Keratinocyte (primary cell): Measurements from ENCODE around the gene MAP2K5. TPM values are rescaled to one million over a fixed set of nuclear protein-coding genes. Genes with fewer than 3 reads are reported as not detected.
"Not testable (repeated sequence)": the region's sequence is repeated elsewhere in the genome, so short reads cannot be mapped to it uniquely, and the experiment has no call there.

ENCODE experiments used
- DNase-seq: peaks from one replicate; pipeline ENCODE4 v3.0.0-alpha.2; 2011; ENCODE audit warnings: low read depth, missing footprints, low spot score
- FAIRE-seq: peaks from 2 replicates; lab custom pipeline; 2011; peaks lifted over from hg19 to GRCh38; lab: Jason Lieb, UNC
- H2AFZ ChIP-seq: 2 replicates; pipeline ENCODE4 v1.6.0; 2012; ENCODE audit warnings: low read length, control low read depth, inconsistent platforms; ENCODE audit not compliant: control insufficient read depth
- H3K27ac ChIP-seq: 2 replicates; pipeline ENCODE4 v1.5.1; 2011; ENCODE audit warnings: low read length; ENCODE audit not compliant: control insufficient read depth, insufficient read depth
- H3K27me3 ChIP-seq: 3 replicates; pipeline ENCODE4 v1.6.0; 2011; ENCODE audit warnings: low read length; ENCODE audit not compliant: control insufficient read depth, insufficient read depth; ENCODE audit errors: extremely low read depth
- H3K36me3 ChIP-seq, 2 experiments: 2 replicates in 1 of 2; 3 replicates in 1 of 2; pipeline ENCODE4 v1.5.1; 2011; ENCODE audit warnings: low read length in 2 of 2, mild to moderate bottlenecking in 1 of 2; ENCODE audit not compliant: control insufficient read depth in 2 of 2, insufficient read depth in 2 of 2; ENCODE audit errors: extremely low read depth in 1 of 2
- H3K4me1 ChIP-seq: 3 replicates; pipeline ENCODE4 v1.5.1; 2011; ENCODE audit warnings: low read length; ENCODE audit not compliant: control insufficient read depth, insufficient read depth; ENCODE audit errors: extremely low read depth
- H3K4me2 ChIP-seq: 3 replicates; pipeline ENCODE4 v1.6.0; 2011; ENCODE audit warnings: low read depth, low read length; ENCODE audit not compliant: control insufficient read depth, insufficient read depth; ENCODE audit errors: extremely low read depth
- H3K4me3 ChIP-seq, 3 experiments: fragments of 200-600 bp in 1 of 3; sonication (generic) in 1 of 3; 2 replicates in 2 of 3; 3 replicates in 1 of 3; pipeline ENCODE4 v1.5.1; 2011 to 2016; ENCODE audit warnings: low read length in 3 of 3, mild to moderate bottlenecking in 3 of 3, control low read depth in 2 of 3, inconsistent platforms in 1 of 3, low read depth in 1 of 3, mixed read lengths in 1 of 3, mixed run types in 1 of 3, moderate library complexity in 1 of 3; ENCODE audit not compliant: control insufficient read depth in 2 of 3, insufficient read depth in 2 of 3; ENCODE audit errors: extremely low read depth in 1 of 3
- H3K79me2 ChIP-seq: 2 replicates; pipeline ENCODE4 v1.6.0; 2012; ENCODE audit warnings: low read length; ENCODE audit not compliant: control insufficient read depth, insufficient read depth
- H3K9ac ChIP-seq: 3 replicates; pipeline ENCODE4 v1.6.0; 2011; ENCODE audit warnings: low read length; ENCODE audit not compliant: control insufficient read depth, insufficient read depth; ENCODE audit errors: extremely low read depth
- H3K9me1 ChIP-seq: 3 replicates; pipeline ENCODE4 v1.6.0; 2011; ENCODE audit warnings: low read length; ENCODE audit not compliant: control insufficient read depth, insufficient read depth; ENCODE audit errors: extremely low read depth
- H3K9me3 ChIP-seq: 2 replicates; pipeline ENCODE4 v1.5.1; 2012; ENCODE audit warnings: low read depth, low read length; ENCODE audit not compliant: control insufficient read depth
- H4K20me1 ChIP-seq: 3 replicates; pipeline ENCODE4 v1.6.0; 2011; ENCODE audit warnings: low read length; ENCODE audit not compliant: control insufficient read depth, insufficient read depth; ENCODE audit errors: extremely low read depth
- EZH2 ChIP-seq: IDR thresholded peaks from one replicate; pipeline ENCODE4 v1.6.1; 2012; ENCODE audit warnings: inconsistent platforms, mild to moderate bottlenecking, low read length, moderate library complexity
- dilution Hi-C: fragments of 300-500 bp; cut with MboI; formaldehyde crosslinking; loops from one replicate; pipeline ENCODE4 v1.7.0; 2020; ENCODE audit warnings: low sequenced_read_pairs; ENCODE audit not compliant: extremely low pct_ligation_motif_present
- polyA plus RNA-seq, 5 experiments: library from polyadenylated mRNA; depleted of rRNA in 3 of 5; stranded (reverse) in 3 of 5; stranded (forward) in 1 of 5; unstranded in 1 of 5; fragments of >200 nt; gene quantifications; 1 replicate in 1 of 5; 2 replicates in 3 of 5; 3 replicates in 1 of 5; pipeline versions ENCODE4 v1.2.1 to v1.2.3, GENCODE V29; 2011 to 2012; ENCODE audit warnings: missing spikeins in 2 of 5, low read depth in 1 of 5, low replicate concordance in 1 of 5
- TF ChIP-seq, protein P1 (sequence below), 3 experiments: IDR thresholded peaks in 1 of 3; conservative IDR thresholded peaks in 1 of 3; optimal IDR thresholded peaks in 1 of 3; 2 replicates in 2 of 3; 3 replicates in 1 of 3; pipeline versions ENCODE3 to v1.5.1; 2011; ENCODE audit warnings: low read length in 3 of 3, mild to moderate bottlenecking in 3 of 3, moderate library complexity in 2 of 3, control low read depth in 1 of 3, inconsistent platforms in 1 of 3; ENCODE audit not compliant: insufficient read depth in 2 of 3; ENCODE audit errors: extremely low read depth in 1 of 3

MAP2K5 gene
- polyA plus RNA-seq, 1 donor (not counting 4 experiments of a cell fraction or from before 2014, with no cell fraction given) = 3.6 TPM

DNA sequence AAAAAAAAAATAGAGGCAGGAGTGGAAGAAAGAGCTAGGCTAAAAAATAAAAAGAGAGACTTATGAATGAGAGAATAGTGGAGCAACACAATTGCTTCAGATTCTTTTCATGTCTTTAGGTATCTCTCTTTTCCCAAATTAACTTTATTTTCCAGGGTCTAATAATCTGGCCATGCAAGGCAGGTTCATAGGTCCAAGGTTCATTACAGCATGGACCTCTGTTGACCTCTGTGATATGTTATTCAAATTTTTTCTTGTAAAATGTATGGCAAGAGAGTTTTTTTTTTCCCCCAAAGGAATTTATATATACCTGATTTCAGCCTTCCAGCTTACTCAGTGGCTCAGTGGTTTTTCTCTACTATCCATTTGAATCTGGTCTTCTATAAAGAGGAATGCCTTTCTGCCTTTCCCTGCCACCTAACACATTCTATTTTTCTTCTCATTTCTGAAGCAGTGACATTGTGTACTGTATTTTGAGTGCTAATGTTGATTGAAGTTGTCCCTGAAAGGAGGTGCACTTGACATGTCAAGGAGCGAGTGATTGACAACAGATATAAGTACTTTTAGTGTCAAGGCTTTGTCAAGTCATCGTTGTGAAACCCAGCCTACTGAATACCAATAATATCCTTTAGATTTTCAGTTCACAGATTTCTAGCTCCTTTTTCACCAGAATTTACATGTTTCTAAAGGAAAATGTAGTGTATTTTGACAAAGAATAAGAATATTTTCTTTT lies 118.5 kb downstream of the MAP2K5 start:
- TF ChIP-seq, protein P1, sequence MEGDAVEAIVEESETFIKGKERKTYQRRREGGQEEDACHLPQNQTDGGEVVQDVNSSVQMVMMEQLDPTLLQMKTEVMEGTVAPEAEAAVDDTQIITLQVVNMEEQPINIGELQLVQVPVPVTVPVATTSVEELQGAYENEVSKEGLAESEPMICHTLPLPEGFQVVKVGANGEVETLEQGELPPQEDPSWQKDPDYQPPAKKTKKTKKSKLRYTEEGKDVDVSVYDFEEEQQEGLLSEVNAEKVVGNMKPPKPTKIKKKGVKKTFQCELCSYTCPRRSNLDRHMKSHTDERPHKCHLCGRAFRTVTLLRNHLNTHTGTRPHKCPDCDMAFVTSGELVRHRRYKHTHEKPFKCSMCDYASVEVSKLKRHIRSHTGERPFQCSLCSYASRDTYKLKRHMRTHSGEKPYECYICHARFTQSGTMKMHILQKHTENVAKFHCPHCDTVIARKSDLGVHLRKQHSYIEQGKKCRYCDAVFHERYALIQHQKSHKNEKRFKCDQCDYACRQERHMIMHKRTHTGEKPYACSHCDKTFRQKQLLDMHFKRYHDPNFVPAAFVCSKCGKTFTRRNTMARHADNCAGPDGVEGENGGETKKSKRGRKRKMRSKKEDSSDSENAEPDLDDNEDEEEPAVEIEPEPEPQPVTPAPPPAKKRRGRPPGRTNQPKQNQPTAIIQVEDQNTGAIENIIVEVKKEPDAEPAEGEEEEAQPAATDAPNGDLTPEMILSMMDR (optimal IDR thresholded peaks at IDR 0.05 in 1 of 3, IDR thresholded peaks at IDR 0.05 in 1 of 3, conservative IDR thresholded peaks at IDR 0.05 in 1 of 3; ENCODE audit: extremely low read depth in 1 of 3, insufficient read depth in 2 of 3, low read length in 3 of 3) = no peak
- TF ChIP-seq EZH2 = no peak
- Histone ChIP-seq H3K4me3 (no peak overlapping the region), H3K9ac (no peak overlapping the region), H3K36me3 (no peaks in the 10 kb centered on the region), H3K4me2 (no peak overlapping the region), H3K4me1 (no peaks in the 10 kb centered on the region), H3K27ac (no peak overlapping the region), H3K79me2 (no peaks in the 10 kb centered on the region), H2AFZ (no peak overlapping the region), H3K9me3 (no peaks in the 10 kb centered on the region), H4K20me1 (no peaks in the 10 kb centered on the region), H3K9me1 (no peaks in the 10 kb centered on the region), H3K27me3 (no peaks in the 10 kb centered on the region)
- DNase-seq (no peak), FAIRE-seq (no peak)
- dilution Hi-C loops = no loop called here

DNA sequence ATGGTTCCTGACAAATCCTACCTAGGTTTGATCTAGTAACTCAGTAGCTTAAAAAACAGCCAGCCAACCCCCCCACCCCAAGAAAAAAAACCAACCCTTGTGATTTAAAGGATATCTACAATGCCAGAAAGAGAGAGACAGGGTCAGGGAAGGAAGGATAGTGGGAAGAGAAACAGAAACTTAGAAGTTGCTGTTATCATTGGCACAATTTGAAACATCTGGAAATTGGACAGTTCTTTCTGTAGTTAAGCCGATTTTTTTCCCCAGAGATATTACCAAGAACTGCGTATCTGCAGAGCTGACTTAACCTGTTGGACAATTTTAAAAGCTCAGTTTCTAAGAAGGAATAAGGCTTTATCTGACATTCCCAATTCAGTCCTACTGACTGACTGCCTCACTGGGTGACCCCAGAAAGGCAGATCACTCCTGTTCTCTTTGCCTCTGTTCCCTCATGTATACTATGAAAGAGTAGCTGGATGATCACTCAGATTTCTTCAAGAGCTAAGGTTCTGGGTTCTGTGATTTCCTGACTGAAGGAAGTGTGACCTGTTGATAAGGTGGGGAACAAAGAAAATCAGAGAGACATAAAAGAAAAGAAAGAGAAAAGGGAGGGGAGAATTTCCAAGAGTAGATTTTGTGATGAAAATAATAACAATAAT lies 128.3 kb downstream of the MAP2K5 start:
- Histone ChIP-seq H3K4me3 (no peak overlapping the region), H3K27me3 (no peaks in the 10 kb centered on the region), H4K20me1 (no peaks in the 10 kb centered on the region), H3K9me1 (no peaks in the 10 kb centered on the region), H3K4me1 (no peaks in the 10 kb centered on the region), H3K4me2 (no peak overlapping the region), H3K27ac (no peak overlapping the region), H2AFZ (no peak overlapping the region), H3K9me3 (no peaks in the 10 kb centered on the region), H3K9ac (no peak overlapping the region), H3K36me3 (no peaks in the 10 kb centered on the region), H3K79me2 (no peaks in the 10 kb centered on the region)
- dilution Hi-C loops = no loop called here
- FAIRE-seq = no peak
- TF ChIP-seq, protein P1 (optimal IDR thresholded peaks at IDR 0.05 in 1 of 3, IDR thresholded peaks at IDR 0.05 in 1 of 3, conservative IDR thresholded peaks at IDR 0.05 in 1 of 3; ENCODE audit: extremely low read depth in 1 of 3, insufficient read depth in 2 of 3, low read length in 3 of 3) = no peak
- TF ChIP-seq EZH2 = no peak
- no peak for DNase-seq

- H2AFZ ChIP-seq, H3K9ac ChIP-seq, dilution Hi-C loops, H3K4me1 ChIP-seq, H3K36me3 ChIP-seq, H3K4me2 ChIP-seq, H3K79me2 ChIP-seq, H3K27ac ChIP-seq, H4K20me1 ChIP-seq, FAIRE-seq, H3K9me3 ChIP-seq, H3K9me1 ChIP-seq, H3K27me3 ChIP-seq, DNase-seq, H3K4me3 ChIP-seq: not testable (repeated sequence)
Measured at GRCh38 chr15:67672834-67673233, 130.3 kb downstream of the MAP2K5 start.
